NCI-H2029 (cell line): ENCODE measurements around the gene UBASH3A.
A peak's percentile ranks its signal among the peaks of the same experiment; 100 is the strongest.

Experiments used
- DNase-seq: peaks from one replicate; lab custom pipeline; 2025; lab: John Stamatoyannopoulos, UW

Gene UBASH3A

GRCh38 chr21:42411891-42412635 is 8.4 kb downstream of the UBASH3A start:
- no peak for DNase-seq

- DNase-seq, result no peak
Observed at GRCh38 chr21:42412636-42412933, 8.9 kb downstream of the UBASH3A start.

- DNase-seq, result no peak
Observed at GRCh38 chr21:42413093-42413492, 9.4 kb downstream of the UBASH3A start.

- DNase-seq, result no peak
Observed at GRCh38 chr21:42413500-42413899, 9.8 kb downstream of the UBASH3A start.

GRCh38 chr21:42414066-42414465 is 10.4 kb downstream of the UBASH3A start:
- no peak for DNase-seq

GRCh38 chr21:42414553-42414927 is 10.8 kb downstream of the UBASH3A start:
- DNase-seq, result no peak

GRCh38 chr21:42414928-42415769 is 11.4 kb downstream of the UBASH3A start:
- DNase-seq, result no peak

GRCh38 chr21:42417533-42417932 is 13.8 kb downstream of the UBASH3A start:
- no peak for DNase-seq

- no peak for DNase-seq
Observed at GRCh38 chr21:42418886-42419285, 15.2 kb downstream of the UBASH3A start.

- no peak for DNase-seq
Observed at GRCh38 chr21:42419845-42420244, 16.1 kb downstream of the UBASH3A start.

- no peak for DNase-seq
Observed at GRCh38 chr21:42421018-42421793, 17.5 kb downstream of the UBASH3A start.

GRCh38 chr21:42423197-42423675 is 19.5 kb downstream of the UBASH3A start:
- no peak for DNase-seq

GRCh38 chr21:42423685-42424084 is 20.0 kb downstream of the UBASH3A start:
- DNase-seq, result no peak

GRCh38 chr21:42424914-42425541 is 21.3 kb downstream of the UBASH3A start:
- DNase-seq, result no peak

GRCh38 chr21:42425591-42425990 is 21.9 kb downstream of the UBASH3A start:
- no peak for DNase-seq

- peak; percentile 41 for DNase-seq
Observed at GRCh38 chr21:42426424-42426823, 22.7 kb downstream of the UBASH3A start.

- DNase-seq, result peak; percentile 51
Observed at GRCh38 chr21:42426876-42427480, 23.3 kb downstream of the UBASH3A start.

GRCh38 chr21:42427809-42428419 is 24.2 kb downstream of the UBASH3A start:
- DNase-seq, result peak; percentile 37

GRCh38 chr21:42429021-42429420 is 25.3 kb downstream of the UBASH3A start:
- no peak for DNase-seq

GRCh38 chr21:42429856-42430255 is 26.2 kb downstream of the UBASH3A start:
- DNase-seq, result no peak

GRCh38 chr21:42430521-42430920 is 26.8 kb downstream of the UBASH3A start:
- no peak for DNase-seq
